OCI-LY1 (cell line): ENCODE data around the gene NSD1.

Experiments used
- H2AFZ ChIP-seq: fragments of 200-600 bp; sonication (generic), shearing (Covaris generic); 2 replicates; pipeline ENCODE4 v1.6.0; 2014; ENCODE audit warnings: antibody characterized with exemption, mild to moderate bottlenecking, low read length
- H3F3A ChIP-seq: fragments of 200-600 bp; sonication (generic), shearing (Covaris generic); 2 replicates; pipeline ENCODE4 v1.6.0; 2014; ENCODE audit warnings: mild to moderate bottlenecking, antibody characterized with exemption, low read length, moderate library complexity; ENCODE audit not compliant: insufficient read depth
- H3K27ac ChIP-seq: fragments of 200-600 bp; sonication (generic); 2 replicates; pipeline ENCODE4 v1.5.1; 2014; ENCODE audit warnings: low read length, mixed run types, mild to moderate bottlenecking, low read depth; ENCODE audit not compliant: poor library complexity, severe bottlenecking
- H3K27me3 ChIP-seq: fragments of 200-600 bp; sonication (generic); 2 replicates; pipeline ENCODE4 v1.6.0; 2014; ENCODE audit warnings: antibody characterized with exemption, mild to moderate bottlenecking, low read length, moderate library complexity; ENCODE audit not compliant: insufficient read depth
- H3K36me3 ChIP-seq: fragments of 200-600 bp; sonication (generic); 2 replicates; pipeline ENCODE4 v1.6.1; 2014; ENCODE audit warnings: mild to moderate bottlenecking, antibody characterized with exemption, low read length, moderate library complexity, mixed read lengths; ENCODE audit not compliant: insufficient read depth
- H3K4me1 ChIP-seq: fragments of 200-600 bp; sonication (generic); 2 replicates; pipeline ENCODE4 v1.5.1; 2014; ENCODE audit warnings: mild to moderate bottlenecking, low read length, moderate library complexity; ENCODE audit not compliant: insufficient read depth, severe bottlenecking
- H3K4me2 ChIP-seq: fragments of 200-600 bp; sonication (generic), shearing (Covaris generic); 2 replicates; pipeline ENCODE4 v1.6.1; 2014; ENCODE audit warnings: low read length
- H3K4me3 ChIP-seq: fragments of 200-600 bp; sonication (generic); 2 replicates; pipeline ENCODE4 v1.5.1; 2014; ENCODE audit warnings: low read length, low read depth, mild to moderate bottlenecking, mixed read lengths; ENCODE audit not compliant: poor library complexity, severe bottlenecking
- H3K79me2 ChIP-seq: fragments of 200-600 bp; shearing (Covaris generic); 2 replicates; pipeline ENCODE4 v1.6.1; 2016; ENCODE audit warnings: mixed run types, low read length, mixed read lengths; ENCODE audit not compliant: insufficient read depth
- H3K9ac ChIP-seq: fragments of 200-600 bp; sonication (generic), shearing (Covaris generic); 2 replicates; pipeline ENCODE4 v1.6.1; 2014; ENCODE audit warnings: mild to moderate bottlenecking, low read length, mixed read lengths
- H3K9me2 ChIP-seq: fragments of 200-600 bp; sonication (generic), shearing (Covaris generic); 2 replicates; pipeline ENCODE4 v1.6.1; 2014; ENCODE audit warnings: low read depth, mild to moderate bottlenecking, low read length, mixed read lengths
- H3K9me3 ChIP-seq: fragments of 200-600 bp; shearing (Covaris generic); 2 replicates; pipeline ENCODE4 v1.6.1; 2014; ENCODE audit warnings: low read length, mixed read lengths
- H4K20me1 ChIP-seq: fragments of 200-600 bp; sonication (generic), shearing (Covaris generic); 2 replicates; pipeline ENCODE4 v1.6.0; 2016; ENCODE audit warnings: mild to moderate bottlenecking, low read length; ENCODE audit not compliant: insufficient read depth
- CTCF ChIP-seq: fragments of 200-600 bp; sonication (generic), shearing (Covaris generic); IDR thresholded peaks from 2 replicates; pipeline ENCODE4 v1.5.1; 2017; ENCODE audit warnings: mild to moderate bottlenecking, antibody characterized with exemption, low read length, moderate library complexity, mixed read lengths
- EZH2 ChIP-seq: fragments of 200-600 bp; sonication (generic), shearing (Covaris generic); IDR thresholded peaks from 2 replicates; pipeline ENCODE4 v1.8.0; 2017; ENCODE audit warnings: borderline replicate concordance, mixed run types, mild to moderate bottlenecking, antibody characterized with exemption, low read length, moderate library complexity, mixed read lengths

NSD1 gene

GRCh38 chr5:177271113-177271512 lies 137.5 kb downstream of the NSD1 start:
- Histone ChIP-seq H3K9me3 (no peaks in the 10 kb centered on the region), H3K9ac (no peak overlapping the region), H3K4me3 (no peak overlapping the region), H3K27ac (no peak overlapping the region), H2AFZ (no peak overlapping the region), H4K20me1 (no peaks in the 10 kb centered on the region), H3F3A (no peaks in the 10 kb centered on the region), H3K4me1 (no peaks in the 10 kb centered on the region), H3K79me2 (no peaks in the 10 kb centered on the region), H3K36me3 (peaks cover 71% of the 10 kb centered on the region), H3K27me3 (no peaks in the 10 kb centered on the region), H3K4me2 (no peak overlapping the region), H3K9me2 (no peaks in the 10 kb centered on the region)
- TF ChIP-seq CTCF: no peak
- TF ChIP-seq EZH2: no peak

- no peaks in the 10 kb centered on the region for H4K20me1 ChIP-seq
- no peak overlapping the region for H3K4me3 ChIP-seq
- no peak overlapping the region for H3K4me2 ChIP-seq
- no peaks in the 10 kb centered on the region for H3K27me3 ChIP-seq
- H3K4me1 ChIP-seq: no peaks in the 10 kb centered on the region
- H3K79me2 ChIP-seq: no peaks in the 10 kb centered on the region
- H3K27ac ChIP-seq: no peak overlapping the region
- no peaks in the 10 kb centered on the region for H3F3A ChIP-seq
- no peak overlapping the region for H2AFZ ChIP-seq
- no peaks in the 10 kb centered on the region for H3K9me3 ChIP-seq
- H3K9me2 ChIP-seq: no peaks in the 10 kb centered on the region
- no peak for TF ChIP-seq EZH2
- TF ChIP-seq CTCF: no peak
- H3K9ac ChIP-seq: no peak overlapping the region
- peaks cover 80% of the 10 kb centered on the region for H3K36me3 ChIP-seq
Measured at GRCh38 chr5:177275883-177276282, 142.3 kb downstream of the NSD1 start.

- H3K4me1 ChIP-seq: no peaks in the 10 kb centered on the region
- no peak for TF ChIP-seq EZH2
- TF ChIP-seq CTCF: no peak
- H3K4me3 ChIP-seq: no peak overlapping the region
- H4K20me1 ChIP-seq: no peaks in the 10 kb centered on the region
- H2AFZ ChIP-seq: no peak overlapping the region
- H3K27ac ChIP-seq: no peak overlapping the region
- H3K27me3 ChIP-seq: no peaks in the 10 kb centered on the region
- H3K9me2 ChIP-seq: no peaks in the 10 kb centered on the region
- peaks cover 79% of the 10 kb centered on the region for H3K36me3 ChIP-seq
- no peak overlapping the region for H3K9ac ChIP-seq
- H3K4me2 ChIP-seq: no peak overlapping the region
- no peaks in the 10 kb centered on the region for H3F3A ChIP-seq
- H3K79me2 ChIP-seq: no peaks in the 10 kb centered on the region
- no peaks in the 10 kb centered on the region for H3K9me3 ChIP-seq
Measured at GRCh38 chr5:177276886-177277285, 143.3 kb downstream of the NSD1 start.
